Measurements from ENCODE around the gene BCL2.

The BCL2 gene

GRCh38 chr18:63107931-63108330, 211.6 kb downstream of the BCL2 start:
- no peak for DNase-seq (ENCODE audit: low read depth, low spot score)

GRCh38 chr18:63107171-63107845, 212.3 kb downstream of the BCL2 start:
- DNase-seq (ENCODE audit: low read depth, low spot score) = no peak

GRCh38 chr18:63106727-63107126, 212.8 kb downstream of the BCL2 start:
- DNase-seq (ENCODE audit: low read depth, low spot score) = no peak

- no peak for DNase-seq (ENCODE audit: low read depth, low spot score)
Observed at GRCh38 chr18:63105636-63106316, 213.8 kb downstream of the BCL2 start.

GRCh38 chr18:63104868-63105267, 214.7 kb downstream of the BCL2 start:
- DNase-seq (ENCODE audit: low read depth, low spot score) = no peak

- no peak for DNase-seq (ENCODE audit: low read depth, low spot score)
Observed at GRCh38 chr18:63102941-63103744, 216.4 kb downstream of the BCL2 start.

- no peak for DNase-seq (ENCODE audit: low read depth, low spot score)
Observed at GRCh38 chr18:63100630-63101055, 218.9 kb downstream of the BCL2 start.

GRCh38 chr18:63099848-63100629, 219.5 kb downstream of the BCL2 start:
- DNase-seq (ENCODE audit: low read depth, low spot score) = no peak

- DNase-seq (ENCODE audit: low read depth, low spot score) = no peak
Observed at GRCh38 chr18:63099091-63099840, 220.3 kb downstream of the BCL2 start.

GRCh38 chr18:63098018-63098981, 221.3 kb downstream of the BCL2 start:
- peak; percentile 7 for DNase-seq (ENCODE audit: low read depth, low spot score)

- no peak for DNase-seq (ENCODE audit: low read depth, low spot score)
Observed at GRCh38 chr18:63097178-63097577, 222.4 kb downstream of the BCL2 start.

GRCh38 chr18:63096327-63096874, 223.2 kb downstream of the BCL2 start:
- no peak for DNase-seq (ENCODE audit: low read depth, low spot score)

- DNase-seq (ENCODE audit: low read depth, low spot score) = no peak
Observed at GRCh38 chr18:63095768-63096167, 223.8 kb downstream of the BCL2 start.

- no peak for DNase-seq (ENCODE audit: low read depth, low spot score)
Observed at GRCh38 chr18:63091671-63092364, 227.8 kb downstream of the BCL2 start.

- no peak for DNase-seq (ENCODE audit: low read depth, low spot score)
Observed at GRCh38 chr18:63090334-63090733, 229.2 kb downstream of the BCL2 start.

GRCh38 chr18:63089041-63089440, 230.5 kb downstream of the BCL2 start:
- DNase-seq (ENCODE audit: low read depth, low spot score) = no peak

GRCh38 chr18:63088262-63088661, 231.3 kb downstream of the BCL2 start:
- DNase-seq (ENCODE audit: low read depth, low spot score) = no peak

- DNase-seq (ENCODE audit: low read depth, low spot score) = no peak
Observed at GRCh38 chr18:63087421-63088230, 231.9 kb downstream of the BCL2 start.
